GM21786 (cell line): ENCODE results near the gene MTMR3.

Source experiments
- ATAC-seq: cut with Tn5 transposase; IDR thresholded peaks from one replicate; pipeline ENCODE4 v1.9.1; 2021; ENCODE audit not compliant: unreplicated experiment

MTMR3 gene

GRCh38 chr22:29998627-29999384, 115.8 kb downstream of the MTMR3 start:
- no peak for ATAC-seq

- ATAC-seq, result no peak
These were observed 117.6 kb downstream of the MTMR3 start for GRCh38 chr22:30000566-30000965.

GRCh38 chr22:30001459-30001858, 118.5 kb downstream of the MTMR3 start:
- ATAC-seq, result no peak

GRCh38 chr22:30002861-30003486, 120.0 kb downstream of the MTMR3 start:
- no peak for ATAC-seq

GRCh38 chr22:30004101-30004500, 121.1 kb downstream of the MTMR3 start:
- ATAC-seq, result no peak

- ATAC-seq, result no peak
These were observed 121.7 kb downstream of the MTMR3 start for GRCh38 chr22:30004694-30005093.

GRCh38 chr22:30005213-30005857, 122.4 kb downstream of the MTMR3 start:
- no peak for ATAC-seq

GRCh38 chr22:30007361-30007760, 124.4 kb downstream of the MTMR3 start:
- no peak for ATAC-seq

- no peak for ATAC-seq
These were observed 125.4 kb downstream of the MTMR3 start for GRCh38 chr22:30008401-30008800.

GRCh38 chr22:30009478-30009877, 126.5 kb downstream of the MTMR3 start:
- ATAC-seq, result no peak

GRCh38 chr22:30010789-30011405, 127.9 kb downstream of the MTMR3 start:
- ATAC-seq, result no peak

- ATAC-seq, result no peak
These were observed 130.2 kb downstream of the MTMR3 start for GRCh38 chr22:30013201-30013600.

- no peak for ATAC-seq
These were observed 131.3 kb downstream of the MTMR3 start for GRCh38 chr22:30014244-30014643.

GRCh38 chr22:30015229-30015797, 132.3 kb downstream of the MTMR3 start:
- ATAC-seq, result no peak

- ATAC-seq, result no peak
These were observed 132.9 kb downstream of the MTMR3 start for GRCh38 chr22:30015846-30016245.

GRCh38 chr22:30016596-30016995, 133.6 kb downstream of the MTMR3 start:
- ATAC-seq, result no peak

GRCh38 chr22:30017375-30018223, 134.6 kb downstream of the MTMR3 start:
- ATAC-seq, result no peak

GRCh38 chr22:30020511-30020910, 137.5 kb downstream of the MTMR3 start:
- no peak for ATAC-seq

- no peak for ATAC-seq
These were observed 138.4 kb downstream of the MTMR3 start for GRCh38 chr22:30021338-30021737.

- no peak for ATAC-seq
These were observed 139.1 kb downstream of the MTMR3 start for GRCh38 chr22:30021881-30022619.
